ENCODE data around the gene ABCA10. TPM values are rescaled to one million over a fixed set of nuclear protein-coding genes. Genes with fewer than 3 reads are reported as not detected.

The ABCA10 gene
- total and polyA plus RNA-seq, 2 of the 8 experiments (the other 6 are each of a cell fraction or from before 2014, with no cell fraction given): not detected

DNA sequence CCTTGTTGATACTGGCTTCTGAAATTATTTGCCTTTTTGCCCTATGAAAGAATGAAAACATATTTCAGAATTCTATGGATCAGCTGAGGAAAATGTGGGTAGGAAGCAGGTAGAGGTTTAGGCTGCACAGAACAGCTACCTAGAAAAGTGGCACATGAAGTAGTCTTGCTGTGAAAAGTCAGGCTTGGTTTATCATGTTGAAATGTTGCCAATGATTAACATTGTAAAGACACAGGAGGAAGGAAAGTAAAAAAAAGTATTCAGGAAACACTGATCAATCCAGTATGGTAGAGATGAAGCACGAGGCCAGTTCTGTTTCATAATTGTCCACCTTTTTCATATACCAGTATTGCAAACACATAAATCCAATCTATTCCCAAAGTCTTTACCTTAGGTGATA, 116.8 kb downstream of the ABCA10 start:
- H3K23ac ChIP-seq (ENCODE audit: insufficient read length): no peak overlapping the region
- no peak overlapping the region for H2AFZ ChIP-seq (ENCODE audit: low read length)
- H3K18ac ChIP-seq (ENCODE audit: extremely low read depth, low read length): no peak overlapping the region
- no peaks in the 10 kb centered on the region for H4K20me1 ChIP-seq (replicated peaks in 1 of 2; ENCODE audit: control insufficient read depth in 1 of 2, insufficient read depth in 2 of 2, low read length in 2 of 2)
- no peak overlapping the region for H3K4ac ChIP-seq (replicated peaks; ENCODE audit: insufficient read length, low read depth, low read length)
- no peak overlapping the region for H2BK120ac ChIP-seq (replicated peaks; ENCODE audit: low read depth, low read length)
- no peak overlapping the region for H3K27ac ChIP-seq (ENCODE audit: low read depth, low read length)
- H2BK12ac ChIP-seq (ENCODE audit: low read depth, low read length): no peak overlapping the region
- H2AK5ac ChIP-seq (ENCODE audit: low read depth, low read length): no peak overlapping the region
- no peak overlapping the region for H2BK5ac ChIP-seq (ENCODE audit: low read depth, low read length)
- H3K27me3 ChIP-seq (replicated peaks in 1 of 4; ENCODE audit: control insufficient read depth in 3 of 4, extremely low read depth in 1 of 4, insufficient read depth in 3 of 4, low read length in 3 of 4): no peaks in the 10 kb centered on the region
- H3K23me2 ChIP-seq (ENCODE audit: low read depth, low read length): no peaks in the 10 kb centered on the region; the same call in 1 of the 2 replicates
- H3K4me2 ChIP-seq (ENCODE audit: insufficient read depth in 1 of 2, low read depth in 2 of 2, low read length in 2 of 2): no peak overlapping the region
- no peaks in the 10 kb centered on the region for H3K79me2 ChIP-seq (ENCODE audit: control insufficient read depth in 1 of 2, insufficient read depth in 2 of 2, low read length in 2 of 2)
- no peak overlapping the region for H3K56ac ChIP-seq (replicated peaks; ENCODE audit: insufficient read length, low read depth, low read length)
- H4K8ac ChIP-seq (ENCODE audit: extremely low read depth, insufficient read depth, low read length): no peak overlapping the region
- WGBS, 2 experiments (ENCODE audit: extremely low coverage in 1 of 2, insufficient coverage in 1 of 2, insufficient read length in 1 of 2, insufficient replicate concordance in 2 of 2, low coverage in 1 of 2, low lambda C conversion rate in 2 of 2, missing lambda C conversion rate in 1 of 2): 78% methylated on average over 1 of the region's 1 CpG; no CpG with 5 or more reads in 1 of the 2 experiments
- no peak overlapping the region for H4K91ac ChIP-seq (replicated peaks; ENCODE audit: insufficient read length, low read length)
- no peak overlapping the region for H2BK15ac ChIP-seq (ENCODE audit: low read length)
- no peak for DNase-seq (ENCODE audit: low read depth in 1 of 2, low spot score in 2 of 2)
- H3K36me3 ChIP-seq (ENCODE audit: control insufficient read depth in 2 of 4, insufficient read depth in 4 of 4, low read length in 3 of 4): no peaks in the 10 kb centered on the region
- no peak for FAIRE-seq
- no peak overlapping the region for H3K14ac ChIP-seq (ENCODE audit: insufficient read length)
- H2BK20ac ChIP-seq (ENCODE audit: low read length): no peak overlapping the region
- H3K4me3 ChIP-seq (ENCODE audit: extremely low read depth in 1 of 4, insufficient read depth in 2 of 4, low read depth in 3 of 4, low read length in 4 of 4): no peak overlapping the region
- ChIA-PET POLR2A (ENCODE audit: partially characterized antibody) (no interaction called here), CTCF (ENCODE audit: partially characterized antibody) (interaction anchor here (1.0 kb wide), 1 partner anchor 27 kb away, joined by 4 read pairs; no protein-coding TSS in a partner anchor)
- H3K9ac ChIP-seq (replicated peaks in 1 of 4; ENCODE audit: extremely low read depth in 1 of 4, low read depth in 3 of 4, low read length in 3 of 4): no peak overlapping the region
- H3K79me1 ChIP-seq (ENCODE audit: low read depth, low read length): no peaks in the 10 kb centered on the region
- no peaks in the 10 kb centered on the region for H3K4me1 ChIP-seq (replicated peaks in 1 of 4; ENCODE audit: control insufficient read depth in 3 of 4, insufficient read depth in 4 of 4, low read length in 3 of 4)
- no peaks in the 10 kb centered on the region for H3K9me3 ChIP-seq (ENCODE audit: insufficient read depth in 2 of 2, low read depth in 1 of 2, low read length in 1 of 2)
- H4K5ac ChIP-seq (ENCODE audit: insufficient read length, low read depth, low read length): no peak overlapping the region
- TF ChIP-seq, protein P1, sequence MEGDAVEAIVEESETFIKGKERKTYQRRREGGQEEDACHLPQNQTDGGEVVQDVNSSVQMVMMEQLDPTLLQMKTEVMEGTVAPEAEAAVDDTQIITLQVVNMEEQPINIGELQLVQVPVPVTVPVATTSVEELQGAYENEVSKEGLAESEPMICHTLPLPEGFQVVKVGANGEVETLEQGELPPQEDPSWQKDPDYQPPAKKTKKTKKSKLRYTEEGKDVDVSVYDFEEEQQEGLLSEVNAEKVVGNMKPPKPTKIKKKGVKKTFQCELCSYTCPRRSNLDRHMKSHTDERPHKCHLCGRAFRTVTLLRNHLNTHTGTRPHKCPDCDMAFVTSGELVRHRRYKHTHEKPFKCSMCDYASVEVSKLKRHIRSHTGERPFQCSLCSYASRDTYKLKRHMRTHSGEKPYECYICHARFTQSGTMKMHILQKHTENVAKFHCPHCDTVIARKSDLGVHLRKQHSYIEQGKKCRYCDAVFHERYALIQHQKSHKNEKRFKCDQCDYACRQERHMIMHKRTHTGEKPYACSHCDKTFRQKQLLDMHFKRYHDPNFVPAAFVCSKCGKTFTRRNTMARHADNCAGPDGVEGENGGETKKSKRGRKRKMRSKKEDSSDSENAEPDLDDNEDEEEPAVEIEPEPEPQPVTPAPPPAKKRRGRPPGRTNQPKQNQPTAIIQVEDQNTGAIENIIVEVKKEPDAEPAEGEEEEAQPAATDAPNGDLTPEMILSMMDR (IDR thresholded peaks at IDR 0.05; ENCODE audit: control extremely low read depth in 1 of 3, insufficient read depth in 1 of 3, low read depth in 1 of 3, low read length in 3 of 3): no peak
- TF ChIP-seq, protein P2, sequence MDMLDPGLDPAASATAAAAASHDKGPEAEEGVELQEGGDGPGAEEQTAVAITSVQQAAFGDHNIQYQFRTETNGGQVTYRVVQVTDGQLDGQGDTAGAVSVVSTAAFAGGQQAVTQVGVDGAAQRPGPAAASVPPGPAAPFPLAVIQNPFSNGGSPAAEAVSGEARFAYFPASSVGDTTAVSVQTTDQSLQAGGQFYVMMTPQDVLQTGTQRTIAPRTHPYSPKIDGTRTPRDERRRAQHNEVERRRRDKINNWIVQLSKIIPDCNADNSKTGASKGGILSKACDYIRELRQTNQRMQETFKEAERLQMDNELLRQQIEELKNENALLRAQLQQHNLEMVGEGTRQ (IDR thresholded peaks at IDR 0.05; ENCODE audit: low read length): no peak
- no peak for TF ChIP-seq SAP30 (IDR thresholded peaks at IDR 0.05; ENCODE audit: insufficient read depth, insufficient replicate concordance, low read length)
